ENCODE results near the gene EIF3K.
A peak's percentile ranks its signal among the peaks of the same experiment; 100 is the strongest.
"Not testable (repeated sequence)": the region's sequence is repeated elsewhere in the genome, so short reads cannot be mapped to it uniquely, and the experiment has no call there.

The EIF3K gene

DNA sequence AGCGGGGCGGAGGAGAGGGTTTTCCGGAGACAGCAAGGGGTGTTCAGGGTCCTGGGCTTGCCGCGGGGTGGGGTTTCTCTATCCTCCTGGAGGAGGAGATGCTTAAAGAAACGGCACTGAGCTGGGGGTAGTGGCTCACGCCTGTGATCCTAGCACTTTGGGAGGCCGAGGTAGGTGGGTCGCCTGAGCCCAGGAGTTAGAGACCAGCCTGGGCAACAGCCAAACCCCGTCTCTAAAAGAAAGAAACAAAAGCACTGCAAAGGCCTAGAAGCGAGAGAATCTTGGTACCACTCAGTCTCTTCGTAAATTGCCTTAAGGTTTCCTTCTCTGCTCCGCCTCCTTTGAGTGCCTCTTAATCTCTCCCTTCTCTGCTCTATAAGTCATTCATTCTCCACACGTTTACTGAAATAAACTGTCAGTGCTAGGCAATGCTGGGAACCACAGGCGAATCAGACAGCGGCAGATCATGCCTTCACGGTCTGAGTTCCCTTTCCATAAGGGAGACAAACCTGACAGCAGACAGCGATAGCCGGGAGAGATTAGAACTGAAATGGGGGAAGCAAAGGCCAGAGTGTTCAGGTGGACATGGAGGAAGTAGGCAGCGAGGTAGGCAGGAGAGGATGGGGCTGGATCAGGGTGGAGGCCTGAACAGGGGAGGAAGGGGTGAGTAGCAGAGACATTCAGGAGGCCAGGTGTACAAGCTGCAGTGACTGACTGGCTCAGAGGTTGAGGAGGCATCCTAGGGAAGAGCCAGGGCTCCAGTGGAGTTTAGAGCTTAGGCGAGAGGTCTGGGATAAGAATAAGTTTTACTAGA lies 580 bp downstream of the EIF3K start:
- DNase-seq = no peak

DNA sequence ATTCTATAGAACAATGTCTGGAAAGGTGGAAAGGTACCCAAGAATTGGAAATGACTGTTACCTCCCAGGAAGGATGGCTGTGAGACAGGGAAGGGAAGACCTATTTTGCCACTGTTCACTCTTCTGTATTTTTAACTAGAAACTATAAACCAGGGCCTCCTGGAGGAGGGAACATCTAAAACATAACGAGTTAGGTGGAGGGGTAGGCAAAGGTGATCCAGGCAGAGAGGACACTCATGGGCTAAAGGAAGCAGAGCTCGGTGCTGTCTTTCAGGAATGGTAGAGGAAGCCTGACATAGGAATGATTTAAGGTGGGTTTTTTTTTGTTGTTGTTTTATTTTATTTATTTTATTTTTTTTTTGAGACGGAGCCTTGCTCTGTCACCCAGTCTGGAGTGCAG lies 5.8 kb downstream of the EIF3K start:
- DNase-seq = no peak

DNA sequence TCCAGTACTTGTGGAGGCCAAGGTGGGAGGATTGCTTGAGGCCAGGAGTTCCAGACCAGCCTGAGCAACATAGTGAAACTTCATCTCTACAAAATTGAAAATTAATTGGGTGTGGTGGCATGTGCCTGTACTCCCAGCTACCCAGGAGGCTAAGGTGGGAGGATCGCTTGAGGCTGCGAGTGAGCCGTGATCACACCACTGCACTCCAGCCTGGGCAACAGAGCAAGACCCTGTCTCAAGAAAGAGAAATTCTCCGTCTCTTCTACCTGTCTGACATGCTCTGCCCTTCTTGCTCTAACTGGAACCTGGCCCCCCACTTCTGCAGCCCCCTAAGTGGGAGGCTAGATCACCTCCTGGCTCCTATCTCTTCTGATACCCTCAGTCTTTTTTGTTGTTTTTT lies 7.4 kb downstream of the EIF3K start:
- DNase-seq = no peak

GRCh38 chr19:38629568-38629967 lies 10.6 kb downstream of the EIF3K start:
- no peak for DNase-seq

GRCh38 chr19:38631301-38631700 lies 12.3 kb downstream of the EIF3K start:
- not testable (repeated sequence) for DNase-seq

GRCh38 chr19:38631811-38632475 lies 13.0 kb downstream of the EIF3K start:
- DNase-seq = not testable (repeated sequence)

DNA sequence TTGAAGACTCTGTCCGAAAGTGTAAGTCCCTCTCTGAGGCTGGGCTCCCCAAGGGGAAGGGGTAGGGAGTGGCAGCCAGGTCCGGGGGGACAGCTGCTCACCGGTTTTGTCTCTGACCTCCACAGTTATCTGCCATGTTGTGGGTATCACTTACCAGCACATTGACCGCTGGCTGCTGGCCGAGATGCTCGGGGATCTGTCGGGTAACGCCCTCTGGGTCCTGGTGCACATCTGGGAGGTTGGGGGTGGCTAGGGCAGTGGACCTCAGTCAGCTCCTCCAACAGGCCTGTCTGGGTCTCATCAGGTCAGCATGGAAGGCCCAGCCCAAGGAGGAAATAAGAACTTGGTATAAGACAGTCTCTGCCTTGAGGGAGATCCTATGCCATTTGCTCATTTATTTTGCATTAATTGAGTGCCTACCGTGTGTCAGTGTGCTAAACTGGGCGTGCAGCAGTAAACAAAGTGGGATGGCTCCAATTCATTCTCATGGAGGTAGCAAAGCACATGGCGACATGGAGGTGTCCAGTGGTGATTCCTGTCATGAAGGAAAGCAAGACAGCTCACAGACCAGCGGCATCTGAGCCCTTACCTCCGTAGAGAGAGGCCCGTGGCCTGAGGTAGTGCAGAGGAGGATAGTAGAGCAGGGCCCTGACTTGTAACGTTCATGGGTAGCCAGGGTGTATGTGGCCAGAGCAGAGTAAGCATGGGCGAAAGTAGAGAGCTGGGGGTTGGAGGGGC lies 13.7 kb downstream of the EIF3K start:
- DNase-seq = no peak

- peak in 1 of 2 experiments; percentile 51 for DNase-seq
These were observed 15.9 kb downstream of the EIF3K start for GRCh38 chr19:38634757-38635482.

GRCh38 chr19:38635483-38636399 lies 16.8 kb downstream of the EIF3K start:
- no peak for DNase-seq

- no peak for DNase-seq
These were observed 19.5 kb downstream of the EIF3K start for GRCh38 chr19:38638461-38638860.

DNA sequence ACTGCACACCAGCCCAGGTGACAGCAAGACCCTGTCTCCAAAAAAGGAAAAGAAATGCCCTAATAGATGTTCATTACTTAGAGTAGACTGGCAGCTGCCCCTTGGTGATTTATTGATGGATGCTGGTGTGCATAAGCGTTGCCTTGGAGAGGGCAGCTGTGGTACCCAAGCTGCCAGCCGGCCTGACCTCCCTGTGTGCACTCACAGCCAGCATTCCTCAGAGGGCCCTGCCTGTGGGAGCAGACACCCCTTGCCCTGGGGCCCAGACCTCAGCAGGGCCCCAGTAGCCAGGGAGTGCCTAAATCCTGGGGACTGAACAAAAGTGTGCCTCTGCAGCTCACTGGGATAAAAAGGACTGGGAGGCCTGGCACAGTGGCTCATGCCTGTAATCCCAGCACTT lies 20.7 kb downstream of the EIF3K start:
- DNase-seq = no peak

GRCh38 chr19:38640368-38640767 lies 21.4 kb downstream of the EIF3K start:
- DNase-seq = no peak

GRCh38 chr19:38642176-38642575 lies 23.2 kb downstream of the EIF3K start:
- DNase-seq = no peak

GRCh38 chr19:38644719-38645118 lies 25.7 kb downstream of the EIF3K start:
- no peak for DNase-seq

GRCh38 chr19:38647368-38647965 lies 28.5 kb downstream of the EIF3K start, which contains the start of gene ACTN4:
ACTN4 (plus strand) TSS chr19:38647649; CDS start chr19:38647746, 97 bp downstream.
- DNase-seq = peak; percentile 71 to 85

- DNase-seq = no peak
These were observed 29.2 kb downstream of the EIF3K start for GRCh38 chr19:38647966-38648768.

- no peak for DNase-seq
These were observed 29.8 kb downstream of the EIF3K start for GRCh38 chr19:38648769-38649304.

GRCh38 chr19:38649305-38650171 lies 30.6 kb downstream of the EIF3K start:
- peak in 1 of 2 experiments; percentile 31 for DNase-seq

GRCh38 chr19:38650172-38650775 lies 31.3 kb downstream of the EIF3K start:
- no peak for DNase-seq
